WTC11 (cell line): ENCODE results near the gene FBXL7. TPM values are rescaled to one million over a fixed set of nuclear protein-coding genes. Genes with fewer than 3 reads are reported as not detected.

Experiments
- ATAC-seq: fragments of 200-7000 bp; cut with Tn5 transposase; 2 replicates; pipeline ENCODE4 v1.10.0; 2021; ENCODE audit warnings: mild to moderate bottlenecking, moderate library complexity
- CTCF ChIA-PET: fragments of 300-600 bp; sonication (Branson Sonifier 250); formaldehyde crosslinking; loops from one replicate; lab custom pipeline; 2021; ENCODE audit warnings: antibody characterized with exemption; lab: Charles Lee
- POLR2A ChIA-PET: fragments of 350-600 bp; sonication (Branson Sonifier 250); formaldehyde crosslinking; loops from one replicate; lab custom pipeline; 2021; ENCODE audit warnings: antibody characterized with exemption; lab: Charles Lee
- DNase-seq: peaks from one replicate; pipeline ENCODE4 v3.0.0; 2021; ENCODE audit warnings: low spot score
- H3K27ac Mint-ChIP-seq: 2 replicates; pipeline ENCODE4 v1.8.0; 2021; ENCODE audit warnings: mixed read lengths
- H3K27me3 Mint-ChIP-seq: 2 replicates; pipeline ENCODE4 v1.8.0; 2021; ENCODE audit warnings: low read depth, mild to moderate bottlenecking, moderate library complexity, mixed read lengths
- H3K36me3 Mint-ChIP-seq: 2 replicates; pipeline ENCODE4 v1.8.0; 2021; ENCODE audit warnings: mixed read lengths
- H3K4me1 Mint-ChIP-seq: 2 replicates; pipeline ENCODE4 v1.8.0; 2022; ENCODE audit warnings: mixed read lengths
- H3K4me3 Mint-ChIP-seq: 2 replicates; pipeline ENCODE4 v1.8.0; 2021; ENCODE audit warnings: mild to moderate bottlenecking, moderate library complexity, mixed read lengths
- H3K9me3 Mint-ChIP-seq: 2 replicates; pipeline ENCODE4 v1.8.0; 2021; ENCODE audit warnings: mixed read lengths
- CREM ChIP-seq: sonication (generic); formaldehyde crosslinking; IDR thresholded peaks from 2 replicates; pipeline ENCODE4 v1.8.1; 2022; ENCODE audit warnings: mild to moderate bottlenecking, missing genetic modification reagents, moderate library complexity
- E2F4 ChIP-seq: sonication (generic); formaldehyde crosslinking; IDR thresholded peaks from 2 replicates; pipeline ENCODE4 v1.8.1; 2022; ENCODE audit warnings: low read depth, mild to moderate bottlenecking, moderate library complexity, missing genetic modification reagents, borderline replicate concordance
- ELF4 ChIP-seq: sonication (generic); formaldehyde crosslinking; IDR thresholded peaks from 2 replicates; pipeline ENCODE4 v1.8.1; 2022; ENCODE audit warnings: low read depth, mild to moderate bottlenecking, moderate library complexity, missing genetic modification reagents
- FOXJ3 ChIP-seq: sonication (generic); formaldehyde crosslinking; IDR thresholded peaks from 2 replicates; pipeline ENCODE4 v1.9.0; 2021; ENCODE audit warnings: missing genetic modification reagents, mild to moderate bottlenecking, borderline replicate concordance
- FOXP1 ChIP-seq: sonication (generic); formaldehyde crosslinking; IDR thresholded peaks from 2 replicates; pipeline ENCODE4 v1.8.0; 2022; ENCODE audit warnings: missing genetic modification reagents, mild to moderate bottlenecking, moderate library complexity, borderline replicate concordance
- NFE2L1 ChIP-seq: sonication (generic); formaldehyde crosslinking; IDR thresholded peaks from 2 replicates; pipeline ENCODE4 v1.8.1; 2023; ENCODE audit warnings: missing genetic modification reagents
- NFYB ChIP-seq: sonication (generic); formaldehyde crosslinking; conservative IDR thresholded peaks from 2 replicates; pipeline ENCODE4 v1.8.0; 2022; ENCODE audit warnings: low read depth, missing genetic modification reagents
- OVOL2 ChIP-seq: fragments of 250-450 bp; sonication (Bioruptor Pico); IDR thresholded peaks from 2 replicates; pipeline ENCODE4 v1.9.0; 2021; ENCODE audit warnings: mild to moderate bottlenecking, borderline replicate concordance
- ZNF121 ChIP-seq: sonication (generic); formaldehyde crosslinking; IDR thresholded peaks from 2 replicates; pipeline ENCODE4 v1.8.0; 2023; ENCODE audit warnings: missing genetic modification reagents
- ZNF281 ChIP-seq: sonication (generic); formaldehyde crosslinking; IDR thresholded peaks from 2 replicates; pipeline ENCODE4 v1.8.0; 2023; ENCODE audit warnings: mild to moderate bottlenecking, missing genetic modification reagents
- ZNF317 ChIP-seq: sonication (generic); formaldehyde crosslinking; IDR thresholded peaks from 2 replicates; pipeline ENCODE4 v1.8.1; 2023; ENCODE audit warnings: low read depth, mild to moderate bottlenecking, moderate library complexity, missing genetic modification reagents, borderline replicate concordance
- ZNF416 ChIP-seq: fragments of 250-450 bp; sonication (Bioruptor Pico); IDR thresholded peaks from 2 replicates; pipeline ENCODE4 v1.9.0; 2021; ENCODE audit warnings: mild to moderate bottlenecking, inconsistent platforms
- ZNF671 ChIP-seq: fragments of 250-450 bp; sonication (Bioruptor Pico); IDR thresholded peaks from 2 replicates; pipeline ENCODE4 v1.8.0; 2021; ENCODE audit warnings: mild to moderate bottlenecking
- total RNA-seq: library from RNA; stranded (reverse); gene quantifications from 3 replicates; pipeline ENCODE4 v1.2.3, GENCODE V29; 2021
- TF ChIP-seq, protein P1 (sequence below): sonication (generic); formaldehyde crosslinking; IDR thresholded peaks from 2 replicates; pipeline ENCODE4 v1.8.1; 2023; ENCODE audit warnings: mild to moderate bottlenecking, missing genetic modification reagents
- TF ChIP-seq, protein P2 (sequence below): sonication (generic); formaldehyde crosslinking; IDR thresholded peaks from 2 replicates; pipeline ENCODE4 v1.8.0; 2023; ENCODE audit warnings: missing genetic modification reagents, mild to moderate bottlenecking, borderline replicate concordance

The FBXL7 gene
- total RNA-seq, 1 experiment from 2014 or later: 13.8 TPM

GRCh38 chr5:15601274-15601673 lies 101.3 kb downstream of the FBXL7 start:
- 0 out of 2 replicates have a peak, but pooled peaks cover 3% of the 10 kb centered on the region for H3K9me3 Mint-ChIP-seq
- CTCF ChIA-PET: no interaction called here
- DNase-seq (no peak), ATAC-seq (peak; percentile 65)
- no peak overlapping the region for H3K4me3 Mint-ChIP-seq
- H3K27me3 Mint-ChIP-seq: no peaks in the 10 kb centered on the region
- H3K4me1 Mint-ChIP-seq: peaks cover 35% of the 10 kb centered on the region
- TF ChIP-seq ZNF317 (CRISPR knock-in tag) (peak; percentile 95), CREM (CRISPR knock-in tag) (no peak), FOXP1 (no peak), ELF4 (no peak), E2F4 (CRISPR knock-in tag) (no peak), ZNF281 (CRISPR knock-in tag) (no peak), OVOL2 (CRISPR knock-in tag) (no peak), FOXJ3 (CRISPR knock-in tag) (no peak)
- TF ChIP-seq, all 79 proteins: peak for 1
- no peaks in the 10 kb centered on the region for H3K36me3 Mint-ChIP-seq
- H3K27ac Mint-ChIP-seq: no peak overlapping the region; the same call in 1 of the 2 replicates
- POLR2A ChIA-PET: no interaction called here

- no peak for DNase-seq
- H3K27ac Mint-ChIP-seq: 0 out of 2 replicates have a peak overlapping the region, but pooled peaks have one; percentile 39
- POLR2A ChIA-PET: no interaction called here
- H3K9me3 Mint-ChIP-seq: 0 out of 2 replicates have a peak, but pooled peaks cover 3% of the 10 kb centered on the region
- no peaks in the 10 kb centered on the region for H3K27me3 Mint-ChIP-seq
- H3K4me1 Mint-ChIP-seq: peaks cover 32% of the 10 kb centered on the region
- no peak overlapping the region for H3K4me3 Mint-ChIP-seq
- no peak for ATAC-seq
- no peaks in the 10 kb centered on the region for H3K36me3 Mint-ChIP-seq
- no peak for TF ChIP-seq ZNF121 (CRISPR knock-in tag)
- TF ChIP-seq, protein P1, sequence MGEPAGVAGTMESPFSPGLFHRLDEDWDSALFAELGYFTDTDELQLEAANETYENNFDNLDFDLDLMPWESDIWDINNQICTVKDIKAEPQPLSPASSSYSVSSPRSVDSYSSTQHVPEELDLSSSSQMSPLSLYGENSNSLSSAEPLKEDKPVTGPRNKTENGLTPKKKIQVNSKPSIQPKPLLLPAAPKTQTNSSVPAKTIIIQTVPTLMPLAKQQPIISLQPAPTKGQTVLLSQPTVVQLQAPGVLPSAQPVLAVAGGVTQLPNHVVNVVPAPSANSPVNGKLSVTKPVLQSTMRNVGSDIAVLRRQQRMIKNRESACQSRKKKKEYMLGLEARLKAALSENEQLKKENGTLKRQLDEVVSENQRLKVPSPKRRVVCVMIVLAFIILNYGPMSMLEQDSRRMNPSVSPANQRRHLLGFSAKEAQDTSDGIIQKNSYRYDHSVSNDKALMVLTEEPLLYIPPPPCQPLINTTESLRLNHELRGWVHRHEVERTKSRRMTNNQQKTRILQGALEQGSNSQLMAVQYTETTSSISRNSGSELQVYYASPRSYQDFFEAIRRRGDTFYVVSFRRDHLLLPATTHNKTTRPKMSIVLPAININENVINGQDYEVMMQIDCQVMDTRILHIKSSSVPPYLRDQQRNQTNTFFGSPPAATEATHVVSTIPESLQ (CRISPR knock-in tag): no peak
- TF ChIP-seq ZNF671 (CRISPR knock-in tag): no peak
- no peak for TF ChIP-seq NFE2L1
- TF ChIP-seq ZNF416 (CRISPR knock-in tag): no peak
- no peak for TF ChIP-seq CREM (CRISPR knock-in tag)
- TF ChIP-seq NFYB: no peak
- TF ChIP-seq, protein P2, sequence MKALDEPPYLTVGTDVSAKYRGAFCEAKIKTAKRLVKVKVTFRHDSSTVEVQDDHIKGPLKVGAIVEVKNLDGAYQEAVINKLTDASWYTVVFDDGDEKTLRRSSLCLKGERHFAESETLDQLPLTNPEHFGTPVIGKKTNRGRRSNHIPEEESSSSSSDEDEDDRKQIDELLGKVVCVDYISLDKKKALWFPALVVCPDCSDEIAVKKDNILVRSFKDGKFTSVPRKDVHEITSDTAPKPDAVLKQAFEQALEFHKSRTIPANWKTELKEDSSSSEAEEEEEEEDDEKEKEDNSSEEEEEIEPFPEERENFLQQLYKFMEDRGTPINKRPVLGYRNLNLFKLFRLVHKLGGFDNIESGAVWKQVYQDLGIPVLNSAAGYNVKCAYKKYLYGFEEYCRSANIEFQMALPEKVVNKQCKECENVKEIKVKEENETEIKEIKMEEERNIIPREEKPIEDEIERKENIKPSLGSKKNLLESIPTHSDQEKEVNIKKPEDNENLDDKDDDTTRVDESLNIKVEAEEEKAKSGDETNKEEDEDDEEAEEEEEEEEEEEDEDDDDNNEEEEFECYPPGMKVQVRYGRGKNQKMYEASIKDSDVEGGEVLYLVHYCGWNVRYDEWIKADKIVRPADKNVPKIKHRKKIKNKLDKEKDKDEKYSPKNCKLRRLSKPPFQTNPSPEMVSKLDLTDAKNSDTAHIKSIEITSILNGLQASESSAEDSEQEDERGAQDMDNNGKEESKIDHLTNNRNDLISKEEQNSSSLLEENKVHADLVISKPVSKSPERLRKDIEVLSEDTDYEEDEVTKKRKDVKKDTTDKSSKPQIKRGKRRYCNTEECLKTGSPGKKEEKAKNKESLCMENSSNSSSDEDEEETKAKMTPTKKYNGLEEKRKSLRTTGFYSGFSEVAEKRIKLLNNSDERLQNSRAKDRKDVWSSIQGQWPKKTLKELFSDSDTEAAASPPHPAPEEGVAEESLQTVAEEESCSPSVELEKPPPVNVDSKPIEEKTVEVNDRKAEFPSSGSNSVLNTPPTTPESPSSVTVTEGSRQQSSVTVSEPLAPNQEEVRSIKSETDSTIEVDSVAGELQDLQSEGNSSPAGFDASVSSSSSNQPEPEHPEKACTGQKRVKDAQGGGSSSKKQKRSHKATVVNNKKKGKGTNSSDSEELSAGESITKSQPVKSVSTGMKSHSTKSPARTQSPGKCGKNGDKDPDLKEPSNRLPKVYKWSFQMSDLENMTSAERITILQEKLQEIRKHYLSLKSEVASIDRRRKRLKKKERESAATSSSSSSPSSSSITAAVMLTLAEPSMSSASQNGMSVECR (CRISPR knock-in tag): no peak
- CTCF ChIA-PET: no interaction called here
These were observed 101.9 kb downstream of the FBXL7 start for GRCh38 chr5:15601853-15602252.
